Muscle of leg (tissue), 11 donors: ENCODE data around the gene CRACR2A. TPM values are rescaled to one million over a fixed set of nuclear protein-coding genes. Genes with fewer than 3 reads are reported as not detected.

Experiments
- DNase-seq: peaks from one replicate; pipeline ENCODE4 v3.0.0; 2013
- H3K27ac ChIP-seq: one replicate; pipeline ENCODE4 v1.5.1; 2013; ENCODE audit warnings: mild to moderate bottlenecking, low read length, control low read depth
- H3K27me3 ChIP-seq: one replicate; pipeline ENCODE4 v1.6.1; 2013; ENCODE audit warnings: low read length; ENCODE audit not compliant: control insufficient read depth, insufficient read depth
- H3K36me3 ChIP-seq: one replicate; pipeline ENCODE4 v1.6.1; 2013; ENCODE audit warnings: low read length; ENCODE audit not compliant: control insufficient read depth, insufficient read depth
- H3K4me1 ChIP-seq: one replicate; pipeline ENCODE4 v1.6.1; 2013; ENCODE audit warnings: low read length; ENCODE audit not compliant: control insufficient read depth, insufficient read depth
- H3K4me3 ChIP-seq: one replicate; pipeline ENCODE4 v1.5.1; 2013; ENCODE audit warnings: low read length, control low read depth
- H3K9me3 ChIP-seq: replicated peaks from 2 replicates; pipeline ENCODE4 v1.6.1; 2013; ENCODE audit warnings: low read depth, low read length; ENCODE audit not compliant: control insufficient read depth
- WGBS: methylation state at CpG from one replicate; pipeline ENCODE4 v1.1.5; 2013; ENCODE audit warnings: missing lambda C conversion rate; ENCODE audit not compliant: insufficient coverage; 5-methylcytosine and 5-hydroxymethylcytosine counted together
- polyA plus RNA-seq, 8 donors: library from polyadenylated mRNA; unstranded; fragments of 120-200 nt; gene quantifications; one replicate each; pipeline versions ENCODE4 v1.2.1 to v1.2.3, GENCODE V29; 2013; ENCODE audit warnings: inconsistent platforms in 1 of 8, low replicate concordance in 1 of 8; ENCODE audit not compliant: insufficient read length in 8 of 8, insufficient read depth in 1 of 8
- total RNA-seq: library from RNA; stranded (reverse); fragments of 120-200 nt; gene quantifications from one replicate; pipeline ENCODE4 v1.2.4, GENCODE V29; 2013

The CRACR2A gene
- total and polyA plus RNA-seq, 9 donors: 1.3 to 2.1 (median 1.5) TPM

GRCh38 chr12:3655328-3655900, 97.5 kb downstream of the CRACR2A start:
- no peaks in the 10 kb centered on the region for H3K27me3 ChIP-seq
- H3K36me3 ChIP-seq: no peaks in the 10 kb centered on the region
- 17% methylated on average over 1 of the region's 4 CpGs for WGBS
- H3K4me1 ChIP-seq: peaks cover 4% of the 10 kb centered on the region
- DNase-seq: no peak
- no peak overlapping the region for H3K27ac ChIP-seq
- no peak overlapping the region for H3K4me3 ChIP-seq
- H3K9me3 ChIP-seq: no peaks in the 10 kb centered on the region

DNA sequence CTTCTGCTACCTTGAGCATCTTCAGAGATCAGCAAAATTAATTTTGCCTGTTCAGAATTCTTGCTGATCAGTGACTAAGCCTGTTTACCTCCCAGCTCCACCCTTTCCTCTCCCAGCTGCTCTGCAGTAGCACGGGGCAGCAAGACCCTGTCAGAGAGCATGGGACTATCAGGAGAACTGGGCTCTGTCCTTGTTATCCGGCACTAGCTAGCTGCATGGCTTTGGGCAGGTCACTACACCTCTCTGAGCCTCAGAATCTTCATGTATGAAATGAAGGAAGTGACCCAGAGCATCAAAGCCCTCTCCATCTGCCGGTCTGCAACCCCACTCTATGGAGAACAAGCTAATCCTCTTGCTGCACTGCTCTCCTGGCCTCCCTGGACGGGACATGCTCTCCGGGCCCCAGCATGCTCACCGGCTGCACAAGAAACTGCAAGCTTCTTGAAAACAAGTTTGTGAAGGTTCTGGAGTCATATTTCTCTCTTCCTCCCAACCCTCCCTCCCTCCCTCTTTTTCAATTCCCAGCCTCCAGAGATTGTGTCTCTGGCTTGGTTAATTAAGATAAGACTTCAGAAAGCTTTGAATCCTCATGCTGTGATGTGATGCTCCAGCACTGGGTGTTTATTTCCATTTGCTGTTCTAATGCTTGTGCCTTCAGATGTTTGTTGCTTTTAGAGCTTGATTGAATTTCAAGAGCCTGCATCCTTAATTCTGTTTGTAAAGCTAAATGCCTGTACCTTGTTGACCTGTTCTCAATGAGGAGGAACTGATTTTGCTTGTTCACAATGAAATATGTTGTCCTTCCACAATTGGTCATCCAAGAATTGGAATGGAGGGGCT, 101.1 kb downstream of the CRACR2A start:
- no peaks in the 10 kb centered on the region for H3K36me3 ChIP-seq
- peaks cover 4% of the 10 kb centered on the region for H3K4me1 ChIP-seq
- no peaks in the 10 kb centered on the region for H3K27me3 ChIP-seq
- no peak for DNase-seq
- H3K9me3 ChIP-seq: no peaks in the 10 kb centered on the region
- 38% methylated on average over 3 of the region's 6 CpGs for WGBS
- H3K4me3 ChIP-seq: no peak overlapping the region
- H3K27ac ChIP-seq: no peak overlapping the region

DNA sequence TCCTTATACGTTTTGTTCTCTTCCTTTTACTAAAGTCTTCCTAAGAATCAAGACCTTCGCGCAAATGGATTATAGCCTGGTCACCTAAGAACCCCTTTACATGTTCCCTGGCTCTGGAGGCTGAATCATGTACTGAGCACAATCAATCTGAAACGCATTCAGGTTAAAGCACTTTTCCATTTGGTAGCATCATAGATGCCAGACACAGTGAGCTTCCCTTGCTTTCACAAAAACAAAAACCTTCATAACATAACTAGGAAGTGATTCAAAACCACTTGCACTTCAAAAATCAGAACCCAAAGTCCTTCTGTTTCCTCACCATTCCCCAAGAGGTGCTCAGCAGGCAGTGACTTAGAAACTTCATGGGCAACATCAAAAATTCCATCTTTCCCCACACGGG, 105.4 kb downstream of the CRACR2A start:
- no peak for DNase-seq
- Histone ChIP-seq H3K9me3 (no peaks in the 10 kb centered on the region), H3K4me1 (no peaks in the 10 kb centered on the region), H3K4me3 (no peak overlapping the region), H3K36me3 (no peaks in the 10 kb centered on the region), H3K27ac (no peak overlapping the region), H3K27me3 (no peaks in the 10 kb centered on the region)
- 70% methylated on average over 4 of the region's 5 CpGs for WGBS

DNA sequence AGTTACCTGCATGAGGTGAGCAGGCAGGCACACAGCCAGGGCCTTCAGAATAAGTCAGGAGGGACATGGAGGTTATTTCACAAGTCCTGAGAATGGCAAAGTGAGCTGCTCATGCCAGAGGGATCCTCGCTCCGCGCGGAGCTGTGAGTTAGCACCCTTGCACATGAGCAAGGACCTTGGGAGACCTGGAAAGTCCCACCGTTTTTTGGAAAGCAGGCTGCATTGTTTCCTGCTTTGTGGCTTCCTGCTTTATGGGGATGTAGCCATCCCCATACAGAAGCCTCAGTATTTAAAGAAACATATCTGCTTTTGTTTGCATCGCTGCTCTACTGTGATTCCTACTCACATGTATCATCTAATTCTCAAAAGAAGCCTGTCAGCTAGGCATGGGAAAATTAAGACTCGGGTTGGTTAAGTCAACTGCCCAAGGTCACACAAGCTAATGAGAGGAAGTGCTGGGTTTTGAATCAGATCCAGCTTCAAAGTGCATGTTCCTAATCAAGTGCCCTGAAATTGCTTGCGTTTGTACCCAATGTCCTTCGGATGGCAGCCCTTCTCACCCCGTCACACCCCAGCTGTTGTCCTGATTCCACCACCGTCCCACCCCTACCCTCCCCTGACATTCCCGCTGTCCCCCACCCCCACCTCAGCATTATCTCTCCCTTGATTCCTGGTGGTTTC, 106.2 kb downstream of the CRACR2A start:
- no peaks in the 10 kb centered on the region for H3K36me3 ChIP-seq
- no peaks in the 10 kb centered on the region for H3K4me1 ChIP-seq
- DNase-seq: no peak
- 76% methylated on average over 9 of the region's 12 CpGs for WGBS
- H3K9me3 ChIP-seq: no peaks in the 10 kb centered on the region
- H3K27me3 ChIP-seq: no peaks in the 10 kb centered on the region
- no peak overlapping the region for H3K4me3 ChIP-seq
- H3K27ac ChIP-seq: no peak overlapping the region

DNA sequence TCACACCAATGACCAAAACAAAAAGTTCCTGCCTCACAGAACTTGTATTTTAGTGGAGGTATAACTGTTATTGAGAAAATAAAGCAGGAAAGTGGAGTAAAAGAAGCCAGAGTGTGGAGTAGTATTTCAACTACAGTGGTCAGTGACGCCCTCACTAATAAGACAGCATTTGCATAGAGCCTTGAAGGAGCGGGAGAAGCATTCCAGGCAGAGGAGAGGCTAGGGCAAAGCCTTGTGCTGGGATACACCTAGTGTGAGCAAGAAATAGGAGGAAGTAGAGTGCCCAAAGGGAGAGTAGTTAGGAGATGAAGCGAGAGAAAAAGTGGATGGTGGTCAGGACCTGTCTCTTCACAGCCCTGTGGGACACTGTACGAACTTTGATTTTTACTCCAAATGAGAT, 107.8 kb downstream of the CRACR2A start:
- 84% methylated on average over 4 of the region's 4 CpGs for WGBS
- no peak overlapping the region for H3K4me3 ChIP-seq
- H3K9me3 ChIP-seq: no peaks in the 10 kb centered on the region
- H3K27me3 ChIP-seq: no peaks in the 10 kb centered on the region
- no peak overlapping the region for H3K27ac ChIP-seq
- H3K4me1 ChIP-seq: no peaks in the 10 kb centered on the region
- H3K36me3 ChIP-seq: no peaks in the 10 kb centered on the region
- DNase-seq: no peak

- no peak overlapping the region for H3K27ac ChIP-seq
- H3K4me3 ChIP-seq: no peak overlapping the region
- no peaks in the 10 kb centered on the region for H3K36me3 ChIP-seq
- peak; percentile 25 for DNase-seq
- no peaks in the 10 kb centered on the region for H3K9me3 ChIP-seq
- no peaks in the 10 kb centered on the region for H3K4me1 ChIP-seq
- H3K27me3 ChIP-seq: no peaks in the 10 kb centered on the region
- 45% methylated on average over 6 of the region's 8 CpGs for WGBS
Measured at GRCh38 chr12:3644104-3644503, 108.8 kb downstream of the CRACR2A start.

DNA sequence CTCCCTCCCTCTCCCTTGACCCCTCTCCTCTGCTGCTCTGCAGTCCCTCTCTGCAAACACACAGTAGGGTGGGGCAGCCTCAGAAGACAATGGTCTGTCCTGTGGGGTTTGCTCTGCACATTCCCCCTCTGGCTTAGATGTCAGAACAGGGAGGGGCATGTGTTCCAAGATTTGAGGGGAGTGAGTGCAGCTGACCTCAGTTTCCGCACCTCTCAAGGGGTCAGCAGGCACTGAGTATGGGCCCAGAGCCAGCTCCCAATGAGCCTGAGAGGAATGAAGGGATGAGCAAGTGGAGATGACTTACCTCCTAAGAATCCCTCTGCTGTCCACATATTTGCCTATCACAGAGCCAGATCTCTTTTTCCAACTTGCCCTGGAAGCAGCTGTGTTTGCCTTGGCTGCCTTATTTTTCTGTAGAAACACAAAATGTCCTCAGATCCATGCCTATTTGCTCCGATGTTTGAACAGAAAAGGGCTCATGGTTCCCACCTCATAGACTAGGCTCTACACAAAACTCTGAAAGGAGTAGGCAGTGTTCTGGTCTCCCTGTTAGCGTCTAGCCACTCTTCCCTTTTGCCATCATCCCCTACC, 111.4 kb downstream of the CRACR2A start:
- no peak for DNase-seq
- Histone ChIP-seq H3K9me3 (no peaks in the 10 kb centered on the region), H3K36me3 (no peaks in the 10 kb centered on the region), H3K27ac (no peak overlapping the region), H3K27me3 (no peaks in the 10 kb centered on the region), H3K4me3 (no peak overlapping the region), H3K4me1 (no peaks in the 10 kb centered on the region)
- WGBS: 76% methylated on average over 2 of the region's 3 CpGs

DNA sequence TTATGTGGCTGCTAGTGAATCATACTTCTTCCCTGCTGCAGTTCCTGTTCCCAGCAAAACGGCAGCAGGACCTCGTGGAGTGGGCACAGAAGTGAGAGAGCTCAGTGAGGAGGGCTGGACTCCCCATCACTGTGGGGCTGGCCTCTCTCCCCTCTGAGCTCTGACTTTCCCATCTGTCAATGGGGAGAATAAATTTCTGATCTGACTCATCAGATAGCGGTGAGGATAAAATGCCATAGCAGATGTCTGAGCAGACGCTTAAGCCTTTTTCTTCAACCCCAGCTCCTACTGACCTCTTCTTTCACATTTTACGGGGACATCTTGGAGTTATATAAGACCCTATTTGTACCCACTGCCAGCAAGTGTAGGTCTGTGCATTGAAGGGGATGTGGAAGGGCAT, 116.6 kb downstream of the CRACR2A start:
- H3K4me1 ChIP-seq: no peaks in the 10 kb centered on the region
- no peaks in the 10 kb centered on the region for H3K27me3 ChIP-seq
- no peak overlapping the region for H3K4me3 ChIP-seq
- no peaks in the 10 kb centered on the region for H3K36me3 ChIP-seq
- no peaks in the 10 kb centered on the region for H3K9me3 ChIP-seq
- H3K27ac ChIP-seq: no peak overlapping the region
- DNase-seq: no peak
- 93% methylated on average over 3 of the region's 5 CpGs for WGBS

DNA sequence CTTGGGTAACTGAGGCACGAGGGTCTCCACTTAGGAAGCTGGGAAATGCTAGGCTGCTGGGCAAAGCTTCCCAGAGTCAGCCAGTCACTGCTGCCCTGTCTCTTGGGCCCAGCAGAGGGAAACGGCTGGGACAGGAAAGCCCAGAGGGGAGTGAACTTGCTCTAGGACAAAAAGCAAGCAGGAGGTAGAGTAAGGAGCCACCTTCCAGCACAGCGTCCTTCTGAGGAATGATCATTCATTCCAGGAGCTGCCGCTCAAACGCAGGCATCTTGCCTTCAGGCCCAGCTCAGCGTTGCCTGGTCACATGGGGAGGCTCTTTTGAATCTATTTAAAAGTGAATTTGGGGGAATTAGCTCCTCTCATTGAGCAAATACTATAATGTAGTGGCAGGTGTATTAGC, 118.6 kb downstream of the CRACR2A start:
- Histone ChIP-seq H3K9me3 (no peaks in the 10 kb centered on the region), H3K4me3 (no peak overlapping the region), H3K27me3 (no peaks in the 10 kb centered on the region), H3K4me1 (no peaks in the 10 kb centered on the region), H3K27ac (no peak overlapping the region), H3K36me3 (no peaks in the 10 kb centered on the region)
- 64% methylated on average over 3 of the region's 6 CpGs for WGBS
- no peak for DNase-seq

- DNase-seq: no peak
- no peak overlapping the region for H3K4me3 ChIP-seq
- WGBS: 92% methylated on average over 9 of the region's 9 CpGs
- H3K27me3 ChIP-seq: no peaks in the 10 kb centered on the region
- no peak overlapping the region for H3K27ac ChIP-seq
- no peaks in the 10 kb centered on the region for H3K36me3 ChIP-seq
- no peaks in the 10 kb centered on the region for H3K4me1 ChIP-seq
- no peaks in the 10 kb centered on the region for H3K9me3 ChIP-seq
Measured at GRCh38 chr12:3633396-3633795, 119.5 kb downstream of the CRACR2A start.
